Hindlimb muscle (tissue), 1 donor: ENCODE measurements around the gene REC8. TPM values are rescaled to one million over a fixed set of nuclear protein-coding genes. Genes with fewer than 3 reads are reported as not detected.

Experiments
- polyA plus RNA-seq: library from polyadenylated mRNA; unstranded; fragments of 120-200 nt; gene quantifications from one replicate; pipeline ENCODE4 v1.2.1, GENCODE V29; 2013; ENCODE audit not compliant: insufficient read length

REC8 gene
- polyA plus RNA-seq, 1 donor, result 14.5 TPM

Other genes with a start within 250 kb of the REC8 start
- gene DHRS4, start 218.3 kb upstream of the REC8 start, polyA plus RNA-seq, result 21.9 TPM
- 9.2 TPM for gene DHRS4L2, start 183.2 kb upstream of the REC8 start, polyA plus RNA-seq
- 0.10 TPM for gene CARMIL3, start 120.1 kb upstream of the REC8 start, polyA plus RNA-seq
- gene CPNE6, start 100.5 kb upstream of the REC8 start, polyA plus RNA-seq, result not detected
- 4.3 TPM for gene PCK2, start 77.8 kb upstream of the REC8 start, polyA plus RNA-seq
- gene DCAF11, start 57.3 kb upstream of the REC8 start, polyA plus RNA-seq, result 48.2 TPM
- gene NRL, start 57.1 kb upstream of the REC8 start, polyA plus RNA-seq, result 1.7 TPM
- gene FITM1, start 41.4 kb upstream of the REC8 start, polyA plus RNA-seq, result 146 TPM
- 110 TPM for gene PSME1, start 35.9 kb upstream of the REC8 start, polyA plus RNA-seq
- 29.8 TPM for gene EMC9, start 30.5 kb upstream of the REC8 start, polyA plus RNA-seq
- 75.2 TPM for gene PSME2, start 25.5 kb upstream of the REC8 start, polyA plus RNA-seq
- 39.5 TPM for gene RNF31, start 24.6 kb upstream of the REC8 start, polyA plus RNA-seq
- gene IRF9, start 10.8 kb upstream of the REC8 start, polyA plus RNA-seq, result 32.6 TPM
- gene IPO4, start 16.7 kb downstream of the REC8 start, polyA plus RNA-seq, result 33.5 TPM
- 18.6 TPM for gene TM9SF1, start 23.4 kb downstream of the REC8 start, polyA plus RNA-seq
- gene TSSK4, start 33.6 kb downstream of the REC8 start, polyA plus RNA-seq, result 4.5 TPM
- 37.6 TPM for gene CHMP4A, start 41.4 kb downstream of the REC8 start, polyA plus RNA-seq
- 9.3 TPM for gene MDP1, start 44.0 kb downstream of the REC8 start, polyA plus RNA-seq
- 176 TPM for gene NEDD8, start 60.3 kb downstream of the REC8 start, polyA plus RNA-seq
- gene GMPR2, start 60.8 kb downstream of the REC8 start, polyA plus RNA-seq, result 45.8 TPM
- 39.0 TPM for gene TINF2, start 70.5 kb downstream of the REC8 start, polyA plus RNA-seq
- 2.1 TPM for gene TGM1, start 91.1 kb downstream of the REC8 start, polyA plus RNA-seq
- 15.0 TPM for gene RABGGTA, start 99.5 kb downstream of the REC8 start, polyA plus RNA-seq
- gene DHRS1, start 127.7 kb downstream of the REC8 start, polyA plus RNA-seq, result 14.7 TPM
- 22.6 TPM for gene NOP9, start 127.8 kb downstream of the REC8 start, polyA plus RNA-seq
- gene CIDEB, start 135.9 kb downstream of the REC8 start, polyA plus RNA-seq, result 10.3 TPM
- 4.1 TPM for gene LTB4R2, start 138.1 kb downstream of the REC8 start, polyA plus RNA-seq
- 3.5 TPM for gene LTB4R, start 139.4 kb downstream of the REC8 start, polyA plus RNA-seq
- gene ADCY4, start 163.0 kb downstream of the REC8 start, polyA plus RNA-seq, result 17.0 TPM
- 2.1 TPM for gene RIPK3, start 167.9 kb downstream of the REC8 start, polyA plus RNA-seq
- gene NFATC4, start 196.1 kb downstream of the REC8 start, polyA plus RNA-seq, result 34.8 TPM
- 25.1 TPM for gene NYNRIN, start 226.9 kb downstream of the REC8 start, polyA plus RNA-seq